Panc1 (cell line): Measurements from ENCODE around the gene PDGFA. TPM values are rescaled to one million over a fixed set of nuclear protein-coding genes. Genes with fewer than 3 reads are reported as not detected.

Experiments used
- ATAC-seq: fragments of 200-7000 bp; cut with Tn5 transposase; 2 replicates; pipeline ENCODE4 v1.9.1; 2020; ENCODE audit warnings: mild to moderate bottlenecking, moderate library complexity
- BruUV-seq: library from RNA; stranded (reverse); fragments of 400-500 nt; replicated peaks from 2 replicates; lab custom pipeline; 2021; lab: Mats Ljungman, UMichigan
- CTCF ChIA-PET: fragments of 300-600 bp; sonication (Branson Sonifier 250); formaldehyde crosslinking; loops from one replicate; lab custom pipeline; 2022; ENCODE audit warnings: antibody characterized with exemption; lab: Charles Lee
- POLR2A ChIA-PET: fragments of 300-600 bp; sonication (Branson Sonifier 250); formaldehyde crosslinking; loops from one replicate; lab custom pipeline; 2022; ENCODE audit warnings: antibody characterized with exemption; lab: Charles Lee
- DNase-seq: peaks from one replicate; pipeline ENCODE4 v3.0.0-alpha.2; 2010; ENCODE audit warnings: low read depth, low spot score
- H3K27ac ChIP-seq: 2 replicates; pipeline ENCODE4 v1.5.1; 2011; ENCODE audit warnings: mild to moderate bottlenecking, low read length, inconsistent platforms
- H3K27me3 ChIP-seq: fragments of 200-500 bp; sonication (Bioruptor generic); 2 replicates; pipeline ENCODE4 v1.6.0; 2014; ENCODE audit warnings: low read length, inconsistent platforms; ENCODE audit not compliant: control insufficient read depth, insufficient read depth
- H3K36me3 ChIP-seq: fragments of 200-500 bp; sonication (Bioruptor generic); 2 replicates; pipeline ENCODE4 v1.5.1; 2014; ENCODE audit warnings: inconsistent platforms, mild to moderate bottlenecking, low read length, moderate library complexity; ENCODE audit not compliant: control insufficient read depth, insufficient read depth
- H3K4me1 ChIP-seq: 2 replicates; pipeline ENCODE4 v1.5.1; 2011; ENCODE audit warnings: inconsistent platforms, mild to moderate bottlenecking, low read length, moderate library complexity; ENCODE audit not compliant: control insufficient read depth, insufficient read depth
- H3K4me3 ChIP-seq, 2 experiments: 2 replicates each; pipeline ENCODE4 v1.5.1; 2011 to 2012; ENCODE audit warnings: low read depth in 2 of 2, low read length in 2 of 2, mild to moderate bottlenecking in 2 of 2, inconsistent platforms in 1 of 2, moderate library complexity in 1 of 2
- H3K9me3 ChIP-seq: fragments of 200-500 bp; sonication (Bioruptor generic); 2 replicates; pipeline ENCODE4 v1.5.1; 2014; ENCODE audit warnings: low read depth, mild to moderate bottlenecking, inconsistent platforms, low read length, moderate library complexity; ENCODE audit not compliant: control insufficient read depth, insufficient read depth
- POLR2AphosphoS5 ChIP-seq: IDR thresholded peaks from 2 replicates; pipeline ENCODE4 v1.6.1; 2012; ENCODE audit warnings: mild to moderate bottlenecking, low read depth, low read length, moderate library complexity
- SIN3A ChIP-seq: IDR thresholded peaks from 2 replicates; pipeline ENCODE4 v1.6.1; 2012; ENCODE audit warnings: low read depth, mild to moderate bottlenecking, low read length, moderate library complexity, borderline replicate concordance; ENCODE audit not compliant: insufficient read depth
- TCF7L2 ChIP-seq: IDR thresholded peaks from 2 replicates; pipeline ENCODE4 v1.6.1; 2011; ENCODE audit warnings: mild to moderate bottlenecking, low read depth, low read length, inconsistent platforms
- in situ Hi-C: cut with HindIII; loops from 2 replicates; pipeline ENCODE4 v1.10.0; 2016; ENCODE audit warnings: low sequenced_read_pairs, low pct_unique_long_range_greater_than_20kb
- intact Hi-C: fragments of 100-400 bp; cut with micrococcal nuclease; formaldehyde crosslinking; loops from one replicate; pipeline ENCODE4 v1.10.0; 2022; ENCODE audit not compliant: unreplicated experiment
- total RNA-seq: library from RNA; stranded (reverse); gene quantifications from one replicate; pipeline ENCODE4 v1.2.1, GENCODE V29; 2021; ENCODE audit not compliant: unreplicated experiment
- TF ChIP-seq, protein P1 (sequence below): fragments of 450-650 bp; IDR thresholded peaks from 2 replicates; pipeline ENCODE4 v1.5.1; 2017; ENCODE audit warnings: mild to moderate bottlenecking
- TF ChIP-seq, protein P2 (sequence below), 2 experiments: IDR thresholded peaks; 2 replicates each; pipeline ENCODE4 v1.6.1; 2011 to 2012; ENCODE audit warnings: low read depth in 2 of 2, control low read depth in 1 of 2, low read length in 1 of 2, mild to moderate bottlenecking in 1 of 2, moderate library complexity in 1 of 2; ENCODE audit not compliant: insufficient read depth in 1 of 2

PDGFA gene
- total RNA-seq, 1 experiment from 2014 or later: 18.5 TPM

DNA sequence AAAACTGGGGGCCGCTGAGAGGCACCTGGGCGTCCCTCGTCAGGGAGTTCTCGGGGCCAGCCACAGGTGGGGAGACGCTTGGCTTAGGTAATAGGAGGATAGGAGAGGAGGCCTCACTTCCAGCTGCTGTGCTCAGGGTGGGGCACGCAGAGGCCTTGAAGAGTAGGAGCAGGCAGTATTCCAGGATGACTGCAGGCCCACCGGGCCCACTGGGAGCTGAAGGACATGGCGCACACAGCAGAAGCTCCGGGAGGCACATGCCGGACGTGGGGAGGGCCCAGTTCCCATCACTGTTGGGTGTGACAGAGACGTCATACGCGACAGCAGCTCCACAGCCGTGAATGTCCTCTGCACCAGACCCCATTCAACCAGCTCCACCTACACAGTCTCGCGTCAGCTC, 22.0 kb upstream of the PDGFA start:
- H3K27ac ChIP-seq: no peak overlapping the region
- peaks cover 39% of the 10 kb centered on the region for H3K4me1 ChIP-seq
- H3K4me3 ChIP-seq: no peak overlapping the region
- TF ChIP-seq TCF7L2: no peak
- TF ChIP-seq, protein P1, sequence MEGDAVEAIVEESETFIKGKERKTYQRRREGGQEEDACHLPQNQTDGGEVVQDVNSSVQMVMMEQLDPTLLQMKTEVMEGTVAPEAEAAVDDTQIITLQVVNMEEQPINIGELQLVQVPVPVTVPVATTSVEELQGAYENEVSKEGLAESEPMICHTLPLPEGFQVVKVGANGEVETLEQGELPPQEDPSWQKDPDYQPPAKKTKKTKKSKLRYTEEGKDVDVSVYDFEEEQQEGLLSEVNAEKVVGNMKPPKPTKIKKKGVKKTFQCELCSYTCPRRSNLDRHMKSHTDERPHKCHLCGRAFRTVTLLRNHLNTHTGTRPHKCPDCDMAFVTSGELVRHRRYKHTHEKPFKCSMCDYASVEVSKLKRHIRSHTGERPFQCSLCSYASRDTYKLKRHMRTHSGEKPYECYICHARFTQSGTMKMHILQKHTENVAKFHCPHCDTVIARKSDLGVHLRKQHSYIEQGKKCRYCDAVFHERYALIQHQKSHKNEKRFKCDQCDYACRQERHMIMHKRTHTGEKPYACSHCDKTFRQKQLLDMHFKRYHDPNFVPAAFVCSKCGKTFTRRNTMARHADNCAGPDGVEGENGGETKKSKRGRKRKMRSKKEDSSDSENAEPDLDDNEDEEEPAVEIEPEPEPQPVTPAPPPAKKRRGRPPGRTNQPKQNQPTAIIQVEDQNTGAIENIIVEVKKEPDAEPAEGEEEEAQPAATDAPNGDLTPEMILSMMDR: no peak
- TF ChIP-seq, protein P2, sequence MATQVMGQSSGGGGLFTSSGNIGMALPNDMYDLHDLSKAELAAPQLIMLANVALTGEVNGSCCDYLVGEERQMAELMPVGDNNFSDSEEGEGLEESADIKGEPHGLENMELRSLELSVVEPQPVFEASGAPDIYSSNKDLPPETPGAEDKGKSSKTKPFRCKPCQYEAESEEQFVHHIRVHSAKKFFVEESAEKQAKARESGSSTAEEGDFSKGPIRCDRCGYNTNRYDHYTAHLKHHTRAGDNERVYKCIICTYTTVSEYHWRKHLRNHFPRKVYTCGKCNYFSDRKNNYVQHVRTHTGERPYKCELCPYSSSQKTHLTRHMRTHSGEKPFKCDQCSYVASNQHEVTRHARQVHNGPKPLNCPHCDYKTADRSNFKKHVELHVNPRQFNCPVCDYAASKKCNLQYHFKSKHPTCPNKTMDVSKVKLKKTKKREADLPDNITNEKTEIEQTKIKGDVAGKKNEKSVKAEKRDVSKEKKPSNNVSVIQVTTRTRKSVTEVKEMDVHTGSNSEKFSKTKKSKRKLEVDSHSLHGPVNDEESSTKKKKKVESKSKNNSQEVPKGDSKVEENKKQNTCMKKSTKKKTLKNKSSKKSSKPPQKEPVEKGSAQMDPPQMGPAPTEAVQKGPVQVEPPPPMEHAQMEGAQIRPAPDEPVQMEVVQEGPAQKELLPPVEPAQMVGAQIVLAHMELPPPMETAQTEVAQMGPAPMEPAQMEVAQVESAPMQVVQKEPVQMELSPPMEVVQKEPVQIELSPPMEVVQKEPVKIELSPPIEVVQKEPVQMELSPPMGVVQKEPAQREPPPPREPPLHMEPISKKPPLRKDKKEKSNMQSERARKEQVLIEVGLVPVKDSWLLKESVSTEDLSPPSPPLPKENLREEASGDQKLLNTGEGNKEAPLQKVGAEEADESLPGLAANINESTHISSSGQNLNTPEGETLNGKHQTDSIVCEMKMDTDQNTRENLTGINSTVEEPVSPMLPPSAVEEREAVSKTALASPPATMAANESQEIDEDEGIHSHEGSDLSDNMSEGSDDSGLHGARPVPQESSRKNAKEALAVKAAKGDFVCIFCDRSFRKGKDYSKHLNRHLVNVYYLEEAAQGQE (IDR thresholded peaks at IDR 0.05; ENCODE audit: insufficient read depth in 1 of 2, low read depth in 2 of 2, low read length in 1 of 2): no peak
- TF ChIP-seq POLR2AphosphoS5: no peak
- no peak for TF ChIP-seq SIN3A
- intact Hi-C loops: no loop called here
- no TSS peak for BruUV-seq
- H3K36me3 ChIP-seq: no peaks in the 10 kb centered on the region
- H3K27me3 ChIP-seq: no peaks in the 10 kb centered on the region
- ATAC-seq: no peak
- in situ Hi-C loops: no loop called here
- ChIA-PET POLR2A (no interaction called here), CTCF (interaction anchor here (0.6 kb wide), 1 partner anchor 104 kb away, joined by 6 read pairs; no protein-coding TSS in a partner anchor)
- H3K9me3 ChIP-seq: no peaks in the 10 kb centered on the region
- DNase-seq: no peak

DNA sequence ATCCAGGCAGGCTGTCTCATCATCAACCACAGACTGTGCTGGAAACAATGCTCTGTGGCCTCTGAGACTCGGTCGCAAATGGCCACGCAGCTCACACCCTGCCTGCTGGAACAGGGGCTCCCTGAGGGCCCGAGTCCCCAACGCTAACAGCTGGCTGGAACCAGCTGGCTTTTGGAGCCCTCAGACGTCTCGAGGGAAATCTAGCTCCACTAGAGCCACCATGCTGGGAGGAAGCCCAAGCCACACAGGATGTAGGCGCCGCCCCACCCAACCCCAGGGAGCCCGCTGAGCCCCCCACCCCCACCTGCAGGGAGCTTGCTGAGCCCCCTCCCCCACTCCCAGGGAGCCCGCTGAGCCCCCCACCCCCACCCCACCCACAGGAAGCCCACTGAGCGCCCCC, 21.4 kb upstream of the PDGFA start:
- H3K27me3 ChIP-seq: no peaks in the 10 kb centered on the region
- DNase-seq (no peak), ATAC-seq (no peak)
- peaks cover 39% of the 10 kb centered on the region for H3K4me1 ChIP-seq
- H3K9me3 ChIP-seq: no peaks in the 10 kb centered on the region
- POLR2A ChIA-PET: no interaction called here
- no peak overlapping the region for H3K27ac ChIP-seq
- CTCF ChIA-PET: no interaction called here
- H3K4me3 ChIP-seq: no peak overlapping the region
- in situ Hi-C loops: no loop called here
- intact Hi-C loops: no loop called here
- BruUV-seq: no TSS peak
- no peaks in the 10 kb centered on the region for H3K36me3 ChIP-seq
- TF ChIP-seq POLR2AphosphoS5 (no peak), TCF7L2 (no peak), SIN3A (no peak)
- TF ChIP-seq, protein P1: no peak
- TF ChIP-seq, protein P2 (IDR thresholded peaks at IDR 0.05; ENCODE audit: insufficient read depth in 1 of 2, low read depth in 2 of 2, low read length in 1 of 2): no peak
